HCT116 (cell line): Measurements from ENCODE around the gene AWAT1. TPM values are rescaled to one million over a fixed set of nuclear protein-coding genes. Genes with fewer than 3 reads are reported as not detected.

Source experiments
- ATAC-seq: fragments of 200-7000 bp; cut with Tn5 transposase; 2 replicates; pipeline ENCODE4 v1.9.1; 2020; ENCODE audit warnings: mild to moderate bottlenecking, moderate library complexity
- BruUV-seq: library from RNA; stranded (reverse); fragments of 400-500 nt; replicated peaks from 2 replicates; lab custom pipeline; 2021; lab: Mats Ljungman, UMichigan
- CTCF ChIA-PET: fragments of 300-600 bp; sonication (Branson Sonifier 250); formaldehyde crosslinking; loops from one replicate; lab custom pipeline; 2021; ENCODE audit warnings: antibody characterized with exemption; lab: Charles Lee
- POLR2A ChIA-PET: fragments of 300-600, 350-600 bp; sonication (Branson Sonifier 250); formaldehyde crosslinking; loops from one replicate; lab custom pipeline; 2021; ENCODE audit warnings: antibody characterized with exemption; lab: Charles Lee
- RAD21 ChIA-PET, 2 experiments: fragments of 300-600 bp; sonication (Branson Sonifier 250); formaldehyde crosslinking; loops; one replicate each; lab custom pipeline; 2023; ENCODE audit warnings: low total read pairs in 2 of 2; ENCODE audit not compliant: uncharacterized antibody in 2 of 2, unreplicated experiment in 2 of 2, low non-redundant PET in 1 of 2; lab: Charles Lee
- DNase-seq: peaks from one replicate; pipeline ENCODE4 v3.0.0-alpha.2; 2010; ENCODE audit warnings: low read depth, low spot score
- H2AFZ ChIP-seq: fragments of 200-600 bp; shearing (Covaris generic), sonication (generic); 2 replicates; pipeline ENCODE4 v1.6.1; 2017; ENCODE audit warnings: low read depth, mixed run types, mixed read lengths, antibody characterized with exemption, low read length; ENCODE audit not compliant: poor library complexity, severe bottlenecking
- H3K27ac ChIP-seq: 2 replicates; pipeline ENCODE4 v1.5.1; 2012; ENCODE audit warnings: low read depth, low read length
- H3K27me3 ChIP-seq: fragments of 200-600 bp; sonication (generic); 2 replicates; pipeline ENCODE4 v1.6.1; 2016; ENCODE audit warnings: mixed run types, low read length, mixed read lengths; ENCODE audit not compliant: insufficient read depth
- H3K36me3 ChIP-seq, 2 experiments: fragments of 200-500 bp in 1 of 2; fragments of 200-600 bp in 1 of 2; sonication (Bioruptor generic) in 1 of 2; sonication (generic) in 1 of 2; 2 replicates each; pipeline versions ENCODE4 v1.5.1 to v1.6.1; 2014 to 2016; ENCODE audit warnings: low read length in 2 of 2, inconsistent platforms in 1 of 2, mixed read lengths in 1 of 2, mixed run types in 1 of 2; ENCODE audit not compliant: insufficient read depth in 2 of 2, control insufficient read depth in 1 of 2
- H3K4me1 ChIP-seq, 2 experiments: fragments of 200-600 bp in 1 of 2; sonication (generic) in 1 of 2; 2 replicates each; pipeline versions ENCODE4 v1.5.1 to v1.6.1; 2012 to 2017; ENCODE audit warnings: low read length in 2 of 2, inconsistent platforms in 1 of 2, mild to moderate bottlenecking in 1 of 2, mixed read lengths in 1 of 2, mixed run types in 1 of 2, moderate library complexity in 1 of 2; ENCODE audit not compliant: insufficient read depth in 2 of 2, control insufficient read depth in 1 of 2
- H3K4me2 ChIP-seq: fragments of 200-600 bp; sonication (generic); 2 replicates; pipeline ENCODE4 v1.6.1; 2017; ENCODE audit warnings: mixed run types, low read length, mixed read lengths
- H3K4me3 ChIP-seq, 2 experiments: fragments of 200-600 bp in 1 of 2; sonication (generic) in 1 of 2; replicated peaks in 1 of 2; 2 replicates each; pipeline ENCODE4 v1.5.1; 2011 to 2016; ENCODE audit warnings: low read length in 2 of 2, control low read depth in 1 of 2, low read depth in 1 of 2, mild to moderate bottlenecking in 1 of 2, mixed read lengths in 1 of 2, mixed run types in 1 of 2
- H3K79me2 ChIP-seq: fragments of 200-600 bp; sonication (generic); 2 replicates; pipeline ENCODE4 v1.6.1; 2017; ENCODE audit warnings: mild to moderate bottlenecking, mixed run types, low read length, moderate library complexity, mixed read lengths; ENCODE audit not compliant: insufficient read depth
- H3K9ac ChIP-seq: fragments of 200-600 bp; sonication (generic); 2 replicates; pipeline ENCODE4 v1.6.1; 2016; ENCODE audit warnings: low read length, mixed read lengths
- H3K9me2 ChIP-seq: fragments of 200-600 bp; sonication (generic), shearing (Covaris generic); 2 replicates; pipeline ENCODE4 v1.6.1; 2017; ENCODE audit warnings: mixed run types, mild to moderate bottlenecking, moderate library complexity; ENCODE audit not compliant: insufficient read depth
- H3K9me3 ChIP-seq, 2 experiments: fragments of 200-500 bp in 1 of 2; fragments of 200-600 bp in 1 of 2; sonication (Bioruptor generic) in 1 of 2; sonication (generic) in 1 of 2; 2 replicates each; pipeline ENCODE4 v1.6.1; 2014 to 2017; ENCODE audit warnings: low read length in 2 of 2, mixed read lengths in 2 of 2, inconsistent platforms in 1 of 2, low read depth in 1 of 2, mild to moderate bottlenecking in 1 of 2, mixed run types in 1 of 2, moderate library complexity in 1 of 2; ENCODE audit not compliant: control insufficient read depth in 1 of 2, insufficient read depth in 1 of 2
- H4K20me1 ChIP-seq: fragments of 200-600 bp; sonication (generic), shearing (Covaris generic); 2 replicates; pipeline ENCODE4 v1.6.1; 2017; ENCODE audit warnings: mixed run types, mild to moderate bottlenecking, moderate library complexity; ENCODE audit not compliant: insufficient read depth
- CBX3 ChIP-seq: IDR thresholded peaks from 2 replicates; pipeline ENCODE4 v1.6.1; 2012; ENCODE audit warnings: low read depth
- CEBPB ChIP-seq: IDR thresholded peaks from 2 replicates; pipeline ENCODE4 v1.6.1; 2012; ENCODE audit warnings: low read depth
- CTCF ChIP-seq, 3 experiments: fragments of 200-600 bp in 1 of 3; sonication (generic) in 1 of 3; IDR thresholded peaks in 2 of 3; conservative IDR thresholded peaks in 1 of 3; 2 replicates each; pipeline ENCODE4 v1.5.1; 2012 to 2017; ENCODE audit warnings: low read depth in 2 of 3, low read length in 2 of 3, antibody characterized with exemption in 1 of 3, borderline replicate concordance in 1 of 3, control low read depth in 1 of 3, mild to moderate bottlenecking in 1 of 3, mixed read lengths in 1 of 3, mixed run types in 1 of 3, moderate library complexity in 1 of 3; ENCODE audit not compliant: insufficient read depth in 1 of 3
- EGR1 ChIP-seq: IDR thresholded peaks from 2 replicates; pipeline ENCODE4 v1.6.1; 2012; ENCODE audit warnings: low read depth
- ELF1 ChIP-seq: IDR thresholded peaks from 2 replicates; pipeline ENCODE4 v1.6.1; 2012; ENCODE audit warnings: low read depth, borderline replicate concordance
- EZH2 ChIP-seq: fragments of 200-600 bp; sonication (generic); IDR thresholded peaks from 2 replicates; pipeline ENCODE4 v1.6.1; 2017; ENCODE audit warnings: antibody characterized with exemption, mixed run types
- FOSL1 ChIP-seq: IDR thresholded peaks from 2 replicates; pipeline ENCODE4 v1.6.1; 2012; ENCODE audit warnings: low read depth
- MAX ChIP-seq: IDR thresholded peaks from 2 replicates; pipeline ENCODE4 v1.6.1; 2012
- POLR2AphosphoS5 ChIP-seq: IDR thresholded peaks from 2 replicates; pipeline ENCODE4 v1.6.1; 2011; ENCODE audit warnings: mild to moderate bottlenecking, low read depth, low read length, moderate library complexity
- RAD21 ChIP-seq: IDR thresholded peaks from 2 replicates; pipeline ENCODE4 v1.6.1; 2012; ENCODE audit warnings: low read depth, mild to moderate bottlenecking
- SP1 ChIP-seq: IDR thresholded peaks from 2 replicates; pipeline ENCODE4 v1.6.1; 2012; ENCODE audit warnings: low read depth
- SRF ChIP-seq: IDR thresholded peaks from 2 replicates; pipeline ENCODE4 v1.6.1; 2012; ENCODE audit warnings: low read depth
- YY1 ChIP-seq: IDR thresholded peaks from 2 replicates; pipeline ENCODE4 v1.6.1; 2011; ENCODE audit warnings: low read length, low read depth, moderate library complexity, mild to moderate bottlenecking; ENCODE audit not compliant: insufficient replicate concordance; ENCODE audit errors: extremely low read depth
- ZBTB33 ChIP-seq: IDR thresholded peaks from 2 replicates; pipeline ENCODE4 v1.6.1; 2011; ENCODE audit warnings: mild to moderate bottlenecking, low read length, moderate library complexity; ENCODE audit not compliant: insufficient replicate concordance; ENCODE audit errors: extremely low read depth
- ZFX ChIP-seq: fragments of 450-650 bp; IDR thresholded peaks from 2 replicates; pipeline ENCODE4 v1.6.1; 2017
- ZNF274 ChIP-seq: fragments of 200-500 bp; sonication (Bioruptor generic); IDR thresholded peaks from 2 replicates; pipeline ENCODE4 v1.6.1; 2014; ENCODE audit warnings: mild to moderate bottlenecking, low read depth, low read length, inconsistent platforms
- intact Hi-C: fragments of 100-400 bp; cut with micrococcal nuclease; formaldehyde crosslinking; loops from 2 replicates; pipeline ENCODE4 v1.10.0; 2022
- total RNA-seq: library from RNA; stranded (reverse); gene quantifications from one replicate; pipeline ENCODE4 v1.2.1, GENCODE V29; 2021; ENCODE audit not compliant: unreplicated experiment

The AWAT1 gene
- total RNA-seq, 1 experiment from 2014 or later: not detected

GRCh38 chrX:70190225-70190624, 44.2 kb upstream of the AWAT1 start:
- CTCF ChIA-PET: no interaction called here
- intact Hi-C loops: no loop called here
- no peak for TF ChIP-seq CEBPB
- TF ChIP-seq YY1: no peak
- no peak for TF ChIP-seq POLR2AphosphoS5
- TF ChIP-seq ZBTB33: no peak
- TF ChIP-seq RAD21: no peak
- no peak for TF ChIP-seq MAX
- TF ChIP-seq SP1: no peak
- TF ChIP-seq ZFX: no peak
- TF ChIP-seq ZNF274: no peak
- TF ChIP-seq CTCF (IDR thresholded peaks at IDR 0.05 in 2 of 3, conservative IDR thresholded peaks at IDR 0.05 in 1 of 3; ENCODE audit: borderline replicate concordance in 1 of 3, insufficient read depth in 1 of 3, low read depth in 2 of 3, low read length in 2 of 3): no peak
- no peak for TF ChIP-seq SRF
- TF ChIP-seq EGR1: no peak
- no peak for TF ChIP-seq FOSL1
- TF ChIP-seq CBX3: no peak
- no peak for TF ChIP-seq EZH2
- no peak for TF ChIP-seq ELF1
- TF ChIP-seq, all 23 proteins: peak for 0
- H3K4me3 ChIP-seq: no peak overlapping the region
- no peaks in the 10 kb centered on the region for H3K4me1 ChIP-seq
- no peak for DNase-seq
- H3K9ac ChIP-seq: no peak overlapping the region
- no peaks in the 10 kb centered on the region for H3K9me3 ChIP-seq
- no peak overlapping the region for H3K4me2 ChIP-seq
- no TSS peak for BruUV-seq
- H3K27ac ChIP-seq: no peak overlapping the region
- H3K9me2 ChIP-seq: no peaks in the 10 kb centered on the region
- H2AFZ ChIP-seq: no peak overlapping the region
- RAD21 ChIA-PET: no interaction called here
- ATAC-seq: no peak
- H3K36me3 ChIP-seq: no peaks in the 10 kb centered on the region
- no peaks in the 10 kb centered on the region for H3K79me2 ChIP-seq
- H3K27me3 ChIP-seq: no peaks in the 10 kb centered on the region
- POLR2A ChIA-PET: no interaction called here
- H4K20me1 ChIP-seq: no peaks in the 10 kb centered on the region
